ENCODE data around the gene ABCD2. TPM values are rescaled to one million over a fixed set of nuclear protein-coding genes. Genes with fewer than 3 reads are reported as not detected.
"Not testable (repeated sequence)": the region's sequence is repeated elsewhere in the genome, so short reads cannot be mapped to it uniquely, and the experiment has no call there.

Gene ABCD2
- 1 to 10 TPM; 3.3 to 3.4 TPM for total RNA-seq

DNA sequence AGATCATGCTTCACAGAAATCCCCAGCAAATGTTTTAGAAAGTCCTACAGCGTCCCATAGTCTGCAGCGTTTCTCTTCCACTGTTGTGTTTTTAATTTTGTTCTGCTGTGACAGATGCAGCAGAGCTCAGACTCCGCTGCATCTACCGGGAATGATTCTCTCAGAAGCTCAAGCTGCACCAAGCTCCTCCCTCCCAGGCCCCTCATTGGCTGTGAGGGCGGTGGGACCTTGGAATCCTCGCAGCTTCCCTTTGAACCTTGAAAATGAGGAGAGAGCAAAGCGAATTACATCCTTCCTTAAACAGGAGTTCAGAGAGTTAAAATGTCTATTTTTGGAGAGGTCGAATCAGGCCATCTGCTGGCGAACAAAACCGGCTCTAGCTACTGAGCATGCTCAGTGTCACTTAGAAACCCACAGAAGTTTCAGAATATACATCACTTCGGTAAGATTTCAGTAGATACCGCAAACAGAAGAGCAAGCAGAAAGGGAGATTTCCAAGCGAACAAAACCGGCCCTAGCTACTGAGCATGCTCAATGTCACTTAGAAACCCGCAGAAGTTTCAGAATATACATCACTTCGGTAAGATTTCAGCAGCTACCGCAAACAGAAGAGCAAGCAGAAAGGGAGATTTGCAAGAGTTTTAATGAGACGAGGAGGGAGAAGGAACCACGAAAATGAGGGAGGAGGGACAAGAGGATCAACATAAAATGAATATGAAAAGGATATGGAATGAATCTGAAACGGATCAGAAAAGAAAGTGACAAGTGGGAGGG, at the start of gene ABCD2:
Gene ABCD2, minus strand, starts transcription at position 144 of the 774 bp plus-strand sequence. CDS start 188 bp downstream, outside the sequence.
- Mint-ChIP-seq H3K27ac (no peak within 1 kb of the TSS), H3K9me3 (no peaks in the 10 kb centered on the region), H3K4me3 (no peak within 1 kb of the TSS), H3K27me3 (no peaks in the 10 kb centered on the region), H3K36me3 (ENCODE audit: low read depth) (no peaks in the 10 kb centered on the region), H3K4me1 (peaks cover 9% of the 10 kb centered on the region)
- ATAC-seq (replicated peaks): peak; percentile 75

GRCh38 chr12:39660101-39660500, 40.5 kb upstream of the ABCD2 start:
- ATAC-seq (replicated peaks): no peak
- no peak overlapping the region for H3K27ac Mint-ChIP-seq
- H3K36me3 Mint-ChIP-seq (ENCODE audit: low read depth): no peaks in the 10 kb centered on the region
- no peak overlapping the region for H3K4me3 Mint-ChIP-seq
- H3K27me3 Mint-ChIP-seq: no peaks in the 10 kb centered on the region
- peaks cover 8% of the 10 kb centered on the region for H3K9me3 Mint-ChIP-seq
- H3K4me1 Mint-ChIP-seq: no peaks in the 10 kb centered on the region

GRCh38 chr12:39647383-39647782, 27.8 kb upstream of the ABCD2 start:
- ATAC-seq (replicated peaks): no peak
- no peaks in the 10 kb centered on the region for H3K9me3 Mint-ChIP-seq
- no peaks in the 10 kb centered on the region for H3K36me3 Mint-ChIP-seq (ENCODE audit: low read depth)
- no peaks in the 10 kb centered on the region for H3K4me1 Mint-ChIP-seq
- no peaks in the 10 kb centered on the region for H3K27me3 Mint-ChIP-seq
- no peak overlapping the region for H3K27ac Mint-ChIP-seq
- no peak overlapping the region for H3K4me3 Mint-ChIP-seq

GRCh38 chr12:39646963-39647362, 27.4 kb upstream of the ABCD2 start:
- Mint-ChIP-seq H3K27ac (no peak overlapping the region), H3K36me3 (ENCODE audit: low read depth) (no peaks in the 10 kb centered on the region), H3K4me3 (no peak overlapping the region), H3K9me3 (no peaks in the 10 kb centered on the region), H3K27me3 (no peaks in the 10 kb centered on the region), H3K4me1 (no peaks in the 10 kb centered on the region)
- ATAC-seq (replicated peaks): no peak

- no peaks in the 10 kb centered on the region for H3K27me3 Mint-ChIP-seq
- no peak overlapping the region for H3K27ac Mint-ChIP-seq
- no peak overlapping the region for H3K4me3 Mint-ChIP-seq
- no peaks in the 10 kb centered on the region for H3K4me1 Mint-ChIP-seq
- no peaks in the 10 kb centered on the region for H3K9me3 Mint-ChIP-seq
- H3K36me3 Mint-ChIP-seq (ENCODE audit: low read depth): no peaks in the 10 kb centered on the region
- ATAC-seq (replicated peaks): no peak
These were observed 23.4 kb upstream of the ABCD2 start for GRCh38 chr12:39643052-39643451.

DNA sequence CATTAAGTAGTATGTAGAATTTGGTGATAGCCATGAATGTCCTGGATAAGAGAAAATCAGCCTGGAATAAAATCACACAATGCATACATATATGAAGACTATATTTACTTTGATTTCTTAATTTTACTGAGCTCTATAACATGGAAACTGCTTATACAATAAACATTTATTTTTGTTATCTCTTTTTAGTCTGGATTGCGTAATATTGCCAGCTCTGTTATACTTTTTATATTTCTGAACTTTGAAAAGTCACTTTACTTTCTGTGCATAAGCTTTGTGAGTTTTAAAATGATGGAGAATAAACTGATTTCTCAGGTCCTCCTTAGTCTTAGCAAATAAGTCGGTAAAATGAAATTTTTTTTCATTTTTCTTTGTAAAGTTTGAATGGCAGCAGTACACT, 19.2 kb upstream of the ABCD2 start:
- Mint-ChIP-seq H3K27me3 (no peaks in the 10 kb centered on the region), H3K36me3 (ENCODE audit: low read depth) (no peaks in the 10 kb centered on the region), H3K27ac (no peak overlapping the region), H3K9me3 (no peaks in the 10 kb centered on the region), H3K4me1 (no peaks in the 10 kb centered on the region), H3K4me3 (no peak overlapping the region)
- no peak for ATAC-seq (replicated peaks)

- no peak for ATAC-seq (replicated peaks)
- Mint-ChIP-seq H3K27me3 (no peaks in the 10 kb centered on the region), H3K4me3 (no peak overlapping the region), H3K4me1 (no peaks in the 10 kb centered on the region), H3K36me3 (ENCODE audit: low read depth) (no peaks in the 10 kb centered on the region), H3K9me3 (no peaks in the 10 kb centered on the region), H3K27ac (no peak overlapping the region)
These were observed 18.6 kb upstream of the ABCD2 start for GRCh38 chr12:39638178-39638577.

- Mint-ChIP-seq H3K27ac (no peak overlapping the region), H3K4me1 (peaks cover 20% of the 10 kb centered on the region), H3K9me3 (no peaks in the 10 kb centered on the region), H3K27me3 (no peaks in the 10 kb centered on the region), H3K4me3 (no peak overlapping the region), H3K36me3 (ENCODE audit: low read depth) (no peaks in the 10 kb centered on the region)
- ATAC-seq (replicated peaks): no peak
These were observed 13.1 kb upstream of the ABCD2 start for GRCh38 chr12:39632670-39633069.

GRCh38 chr12:39628836-39629235, 9.2 kb upstream of the ABCD2 start:
- H3K27me3 Mint-ChIP-seq: no peaks in the 10 kb centered on the region
- no peaks in the 10 kb centered on the region for H3K36me3 Mint-ChIP-seq (ENCODE audit: low read depth)
- ATAC-seq (replicated peaks): peak; percentile 82
- H3K4me1 Mint-ChIP-seq: peaks cover 27% of the 10 kb centered on the region
- H3K4me3 Mint-ChIP-seq: peak overlapping the region; percentile 76
- H3K27ac Mint-ChIP-seq: peak overlapping the region; percentile 89
- H3K9me3 Mint-ChIP-seq: no peaks in the 10 kb centered on the region

DNA sequence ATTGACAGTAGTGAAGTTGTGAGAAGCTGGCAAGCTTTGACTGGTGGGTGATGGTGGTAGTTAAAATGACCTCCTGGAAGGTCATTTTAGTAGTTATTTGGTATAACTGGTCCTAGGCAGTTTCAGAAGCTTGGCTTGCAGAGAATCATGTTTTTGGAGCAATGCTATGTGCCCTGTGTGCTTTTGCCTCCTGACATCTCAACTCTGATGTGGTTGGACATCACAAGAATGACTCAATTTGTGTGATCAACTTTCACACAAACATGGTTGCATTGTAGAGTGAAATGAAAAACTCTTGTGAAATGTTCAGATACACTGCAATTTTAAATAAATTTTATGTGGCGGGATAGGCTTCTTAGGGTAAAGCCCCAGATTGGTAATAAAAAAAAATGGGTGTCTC, 8.3 kb upstream of the ABCD2 start:
- peak overlapping the region; percentile 76 for H3K4me3 Mint-ChIP-seq
- no peaks in the 10 kb centered on the region for H3K27me3 Mint-ChIP-seq
- peak overlapping the region; percentile 89 for H3K27ac Mint-ChIP-seq
- H3K36me3 Mint-ChIP-seq (ENCODE audit: low read depth): no peaks in the 10 kb centered on the region
- peaks cover 27% of the 10 kb centered on the region for H3K4me1 Mint-ChIP-seq
- peak; percentile 71 for ATAC-seq (replicated peaks)
- H3K9me3 Mint-ChIP-seq: no peaks in the 10 kb centered on the region

GRCh38 chr12:39626033-39626814, 6.6 kb upstream of the ABCD2 start:
- Mint-ChIP-seq H3K9me3 (no peaks in the 10 kb centered on the region), H3K27me3 (no peaks in the 10 kb centered on the region), H3K36me3 (ENCODE audit: low read depth) (no peaks in the 10 kb centered on the region), H3K27ac (no peak overlapping the region), H3K4me1 (peaks cover 27% of the 10 kb centered on the region), H3K4me3 (peak overlapping the region; percentile 7)
- no peak for ATAC-seq (replicated peaks)

- Mint-ChIP-seq H3K27ac (peak overlapping the region; percentile 23), H3K4me1 (peaks cover 19% of the 10 kb centered on the region), H3K36me3 (ENCODE audit: low read depth) (no peaks in the 10 kb centered on the region), H3K9me3 (no peaks in the 10 kb centered on the region), H3K4me3 (no peak overlapping the region), H3K27me3 (no peaks in the 10 kb centered on the region)
- ATAC-seq (replicated peaks): no peak
These were observed 4.3 kb upstream of the ABCD2 start for GRCh38 chr12:39623919-39624318.

GRCh38 chr12:39623160-39623559, 3.6 kb upstream of the ABCD2 start:
- H3K27me3 Mint-ChIP-seq; H3K9me3 Mint-ChIP-seq; H3K36me3 Mint-ChIP-seq (ENCODE audit: low read depth); H3K27ac Mint-ChIP-seq; H3K4me3 Mint-ChIP-seq; ATAC-seq (replicated peaks): not testable (repeated sequence)
- H3K4me1 Mint-ChIP-seq: peaks cover 12% of the 10 kb centered on the region

DNA sequence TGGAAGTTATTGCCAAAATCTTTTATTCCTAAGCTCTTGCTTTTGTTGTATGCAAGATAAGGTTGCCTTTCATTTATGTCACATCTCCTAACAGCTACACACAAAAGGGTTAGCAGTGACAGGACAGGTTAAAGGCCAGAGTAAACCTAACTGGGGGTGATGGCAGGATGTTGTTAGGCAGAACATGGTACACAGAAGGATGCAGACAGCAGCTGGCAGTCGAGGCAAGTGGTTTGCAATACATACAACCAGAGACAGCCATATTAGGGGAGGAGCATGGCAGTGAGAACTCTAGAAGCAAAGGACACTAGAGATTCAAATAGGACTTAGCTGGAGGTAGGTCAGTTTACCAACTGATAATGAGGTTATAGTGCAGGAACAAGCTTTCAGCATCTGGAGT, 2.7 kb upstream of the ABCD2 start:
- no peaks in the 10 kb centered on the region for H3K27me3 Mint-ChIP-seq
- H3K9me3 Mint-ChIP-seq: no peaks in the 10 kb centered on the region
- H3K4me1 Mint-ChIP-seq: peaks cover 9% of the 10 kb centered on the region
- no peak for ATAC-seq (replicated peaks)
- no peak overlapping the region for H3K27ac Mint-ChIP-seq
- H3K4me3 Mint-ChIP-seq: no peak overlapping the region
- no peaks in the 10 kb centered on the region for H3K36me3 Mint-ChIP-seq (ENCODE audit: low read depth)

DNA sequence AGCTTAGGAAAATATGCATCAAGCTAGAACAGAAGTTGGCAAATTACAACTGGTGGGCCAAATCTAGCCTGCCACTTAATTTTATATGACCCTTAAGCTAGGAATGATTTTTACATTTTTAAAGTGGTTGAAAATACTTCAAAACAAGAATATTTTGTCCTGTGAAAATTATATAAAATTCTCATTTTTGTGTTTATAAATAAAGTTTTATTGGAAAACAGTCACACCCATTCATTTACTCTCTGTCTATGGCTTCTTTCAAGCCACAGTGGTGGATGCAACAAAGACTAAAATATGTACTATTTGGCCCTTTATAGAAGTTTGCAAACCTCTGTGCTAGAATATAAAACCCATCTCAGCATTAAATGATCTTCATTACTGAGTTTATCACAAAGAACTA, 2.1 kb upstream of the ABCD2 start:
- ATAC-seq (replicated peaks): no peak
- Mint-ChIP-seq H3K4me1 (peaks cover 9% of the 10 kb centered on the region), H3K9me3 (no peaks in the 10 kb centered on the region), H3K36me3 (ENCODE audit: low read depth) (no peaks in the 10 kb centered on the region), H3K27ac (no peak overlapping the region), H3K4me3 (no peak overlapping the region), H3K27me3 (no peaks in the 10 kb centered on the region)
